ENCODE results near the gene EBI3.
A peak's percentile ranks its signal among the peaks of the same experiment; 100 is the strongest.
"Not testable (repeated sequence)": the region's sequence is repeated elsewhere in the genome, so short reads cannot be mapped to it uniquely, and the experiment has no call there.

The EBI3 gene

DNA sequence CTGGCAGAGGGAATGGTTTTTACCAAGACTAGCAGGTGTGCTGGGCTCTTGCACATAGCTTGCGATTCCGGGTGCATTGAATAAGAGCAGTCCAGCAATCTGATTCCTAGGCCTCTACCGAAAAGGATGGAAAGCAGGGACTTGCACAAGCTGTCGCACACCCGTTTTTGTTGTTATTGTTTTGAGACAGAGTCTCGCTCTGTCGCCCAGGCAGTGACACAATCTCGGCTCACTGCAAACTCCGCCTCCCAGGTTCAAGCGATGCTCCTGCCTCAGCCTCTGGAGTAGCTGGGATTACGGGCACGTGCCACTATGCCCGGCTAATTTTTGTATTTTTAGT is 5.5 kb downstream of the EBI3 start:
- DNase-seq (ENCODE audit: low spot score): no peak

DNA sequence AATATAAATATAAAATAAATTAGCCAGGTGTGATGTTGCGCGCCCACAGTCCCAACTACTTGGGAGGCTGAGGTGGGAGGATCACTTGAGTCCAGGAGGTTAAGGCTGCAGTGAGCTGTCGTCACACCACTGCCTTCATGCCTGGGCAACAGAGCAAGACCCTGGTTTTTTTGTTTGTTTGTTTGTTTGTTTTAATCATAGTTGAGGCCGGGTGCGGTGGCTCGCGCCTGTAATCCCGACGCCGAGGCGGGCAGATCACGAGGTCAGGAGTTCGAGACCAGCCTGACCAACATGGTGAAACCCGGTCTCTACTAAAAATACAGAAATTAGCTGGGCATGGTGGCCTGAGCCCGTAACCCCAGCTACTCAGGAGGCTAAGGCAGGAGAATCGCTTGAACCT is 8.2 kb downstream of the EBI3 start:
- DNase-seq (ENCODE audit: low spot score): not testable (repeated sequence)

DNA sequence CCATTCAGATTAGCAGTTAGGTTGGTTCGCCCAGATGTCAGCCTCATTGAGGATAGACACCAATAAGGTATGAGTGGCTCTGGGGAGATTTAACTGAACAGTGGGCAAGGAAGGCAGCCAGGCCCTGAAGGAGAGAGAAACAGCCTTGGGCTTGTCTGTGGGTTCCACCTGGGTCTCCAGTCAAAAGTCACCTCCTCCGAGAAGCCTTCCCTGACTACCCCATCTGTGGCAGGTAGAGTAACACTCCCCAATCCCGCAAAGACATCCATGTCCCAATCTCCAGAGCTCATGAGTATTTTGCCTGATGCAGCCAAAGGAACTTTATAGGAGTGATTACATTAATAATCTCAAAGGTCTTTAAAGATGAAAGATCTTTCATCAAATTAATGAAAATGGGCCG is 9.5 kb downstream of the EBI3 start:
- no peak for DNase-seq (ENCODE audit: low spot score)

DNA sequence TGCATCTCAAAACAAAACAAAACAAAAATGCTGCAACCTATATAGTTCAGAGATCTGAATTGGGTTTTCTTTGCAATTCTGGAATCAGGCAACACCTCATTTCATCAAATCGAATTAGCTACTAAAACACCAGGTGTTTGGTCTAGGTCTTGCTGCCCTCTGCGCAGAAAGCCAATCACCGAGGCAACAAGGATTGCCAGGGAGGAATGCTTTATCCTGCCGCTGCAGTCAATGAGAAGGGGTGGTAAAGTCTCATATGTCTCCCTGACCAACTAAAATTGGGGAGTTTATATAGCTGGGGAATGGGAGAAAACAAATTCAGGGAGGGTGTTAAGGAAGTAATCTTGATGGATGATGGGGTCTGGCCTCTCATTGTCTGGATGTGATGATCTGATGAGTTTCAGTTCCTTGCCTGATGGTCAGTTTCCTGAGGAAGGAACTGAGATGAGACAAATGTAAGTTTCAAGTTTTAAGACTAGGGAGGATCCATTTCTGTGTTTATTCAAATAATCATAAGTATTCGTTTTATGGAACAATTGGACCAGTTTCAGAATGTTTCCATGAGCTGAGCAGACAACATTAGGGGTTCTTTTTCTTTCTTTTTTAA is 12.6 kb downstream of the EBI3 start:
- DNase-seq (ENCODE audit: low spot score): no peak

DNA sequence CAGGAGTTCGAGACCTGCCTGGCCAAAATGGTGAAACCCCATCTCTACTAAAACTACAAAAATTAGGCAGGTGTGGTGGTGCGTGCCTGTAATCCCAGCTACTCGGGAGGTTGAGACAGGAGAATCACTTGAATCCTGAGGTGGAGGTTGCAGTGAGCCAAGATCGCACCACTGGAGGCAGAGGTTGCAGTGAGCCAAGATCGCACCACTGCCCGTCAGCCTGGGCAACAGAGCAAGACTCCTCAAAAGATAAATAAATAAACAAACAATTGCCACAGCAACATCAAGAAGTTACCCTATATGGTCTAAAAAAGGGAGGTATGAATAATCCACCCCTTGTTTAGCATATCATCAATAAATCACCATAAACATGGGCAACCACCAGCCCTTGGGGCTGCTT is 16.6 kb downstream of the EBI3 start:
- DNase-seq (ENCODE audit: low spot score): not testable (repeated sequence)

DNA sequence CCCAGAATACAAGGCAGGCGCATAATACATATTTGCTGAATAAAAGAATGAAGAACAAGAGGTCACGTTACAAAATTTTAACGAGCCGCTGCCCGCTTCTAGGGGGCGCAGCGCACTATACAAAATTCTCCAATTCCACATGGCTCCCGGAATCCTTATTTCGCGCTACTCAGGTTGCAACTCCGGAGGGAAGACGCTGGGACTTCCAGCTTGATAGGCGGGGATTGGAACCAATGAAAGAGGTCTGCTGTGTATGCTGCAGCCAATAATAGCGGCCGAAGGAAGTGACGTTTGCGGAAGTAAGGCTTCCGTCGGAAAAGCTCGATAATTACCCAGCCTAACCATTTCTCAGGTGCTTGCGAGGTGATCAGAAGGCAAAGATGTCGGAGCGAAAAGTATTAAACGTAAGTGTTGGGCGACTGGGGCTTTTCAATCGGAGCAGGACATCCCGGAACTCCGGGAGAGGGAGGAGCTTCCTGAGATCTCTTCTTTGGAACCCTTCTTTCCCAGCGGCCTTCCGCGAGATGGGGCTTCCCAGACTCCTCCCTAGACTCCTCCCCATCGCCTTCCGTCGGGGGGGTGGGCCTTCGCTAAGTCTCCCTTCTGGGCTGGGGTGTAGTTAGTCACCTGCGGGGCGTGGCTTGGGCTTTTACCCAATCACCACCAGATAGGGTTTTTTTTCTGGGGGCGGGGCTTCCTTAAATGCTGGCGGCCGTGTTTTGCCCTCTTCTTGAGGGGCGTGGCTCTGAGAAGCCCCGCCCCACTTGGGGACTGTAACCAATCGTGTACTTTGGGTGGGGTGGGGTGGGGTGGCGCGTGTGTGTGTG is 17.7 kb downstream of the EBI3 start, which contains the start of gene YJU2:
Gene YJU2, plus strand, starts transcription at position 314 of the 827 bp plus-strand sequence. Its CDS starts 67 bp downstream, at position 381.
- DNase-seq (ENCODE audit: low spot score): peak; percentile 99

DNA sequence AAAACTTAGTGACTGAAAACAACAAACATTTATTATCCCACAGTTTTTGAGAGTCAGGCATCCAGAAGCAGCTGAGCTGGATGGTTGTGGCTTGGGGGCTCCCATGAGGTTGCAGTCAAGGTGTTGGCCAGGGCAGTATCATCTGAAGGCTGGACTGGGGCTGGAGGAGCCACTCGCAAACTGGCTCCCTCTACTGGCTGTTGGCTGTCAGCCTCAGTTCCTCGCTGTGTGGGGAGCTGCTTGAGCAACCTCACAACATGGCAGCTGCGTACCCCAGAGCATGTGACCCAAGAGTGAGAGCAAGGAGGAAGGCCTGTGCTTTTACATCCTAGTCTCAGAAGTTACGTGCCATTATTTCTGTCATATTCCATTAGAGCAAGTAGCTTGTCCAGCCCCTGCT is 27.2 kb downstream of the EBI3 start:
- DNase-seq (ENCODE audit: low spot score): no peak

DNA sequence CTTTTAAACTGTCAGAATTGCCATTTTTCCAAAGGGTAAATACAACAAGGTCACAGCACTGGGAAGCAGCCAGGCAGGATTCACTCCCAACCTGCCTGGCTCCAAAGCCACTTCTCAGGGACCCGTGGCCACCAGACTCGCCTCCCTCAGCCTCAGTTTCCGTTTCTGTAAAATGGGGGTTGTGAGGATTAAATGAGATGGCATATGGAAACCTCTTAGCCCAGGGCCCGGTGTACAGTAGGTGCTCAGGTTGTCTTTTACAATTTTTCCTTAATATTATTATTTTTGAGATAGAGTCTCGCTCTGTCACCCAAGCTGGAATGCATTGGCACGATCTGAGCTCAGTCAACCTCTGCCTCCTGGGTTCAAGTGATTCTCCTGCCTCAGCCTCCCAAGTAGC is 27.7 kb downstream of the EBI3 start:
- no peak for DNase-seq (ENCODE audit: low spot score)

DNA sequence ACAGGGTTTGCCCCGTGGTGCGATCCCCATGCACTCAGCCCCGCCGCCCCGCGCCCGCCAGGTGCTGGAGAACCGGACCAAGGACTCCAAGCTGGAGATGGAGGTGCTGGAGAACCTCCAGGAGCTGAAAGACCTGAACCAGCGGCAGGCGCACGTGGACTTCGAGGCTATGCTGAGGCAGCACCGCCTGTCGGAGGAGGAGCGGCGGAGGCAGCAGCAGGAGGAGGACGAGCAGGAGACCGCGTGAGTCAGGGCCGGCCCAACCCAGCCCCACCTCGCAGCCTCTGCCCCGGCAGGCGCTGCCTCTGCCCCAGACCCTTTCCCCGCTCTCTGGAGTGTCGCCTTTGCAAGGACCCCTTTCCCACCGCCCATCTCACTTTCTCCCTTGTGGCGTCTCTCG is 28.9 kb downstream of the EBI3 start:
- no peak for DNase-seq (ENCODE audit: low spot score)

DNA sequence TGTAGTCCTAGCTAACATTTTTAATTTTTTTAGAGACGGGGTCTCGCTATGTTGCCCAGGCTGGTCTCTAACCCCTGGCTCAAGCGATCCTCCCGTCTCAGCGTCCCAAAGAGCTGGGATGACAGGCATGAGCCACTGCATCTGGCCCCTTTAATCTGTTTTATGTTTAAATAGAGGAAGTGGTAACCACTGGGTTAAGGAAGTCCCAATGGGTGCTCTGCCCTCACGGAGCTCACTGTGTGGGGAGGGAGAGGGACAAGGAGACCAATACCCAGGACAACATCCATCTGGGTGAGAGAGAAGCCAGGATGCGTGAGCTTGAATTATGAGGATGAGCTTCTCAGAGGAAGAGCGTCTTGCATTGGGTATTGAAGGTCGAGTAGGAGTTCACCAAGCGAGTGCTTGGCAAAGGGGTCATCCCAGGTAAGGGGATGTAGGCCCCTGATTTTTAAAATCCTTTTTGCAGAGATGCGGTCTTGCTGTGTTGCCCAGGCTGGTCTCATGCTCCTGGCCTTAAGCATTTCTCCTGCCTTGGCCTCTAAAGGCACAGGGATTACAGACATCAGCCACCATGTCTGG is 31.4 kb downstream of the EBI3 start:
- DNase-seq (ENCODE audit: low spot score): no peak

DNA sequence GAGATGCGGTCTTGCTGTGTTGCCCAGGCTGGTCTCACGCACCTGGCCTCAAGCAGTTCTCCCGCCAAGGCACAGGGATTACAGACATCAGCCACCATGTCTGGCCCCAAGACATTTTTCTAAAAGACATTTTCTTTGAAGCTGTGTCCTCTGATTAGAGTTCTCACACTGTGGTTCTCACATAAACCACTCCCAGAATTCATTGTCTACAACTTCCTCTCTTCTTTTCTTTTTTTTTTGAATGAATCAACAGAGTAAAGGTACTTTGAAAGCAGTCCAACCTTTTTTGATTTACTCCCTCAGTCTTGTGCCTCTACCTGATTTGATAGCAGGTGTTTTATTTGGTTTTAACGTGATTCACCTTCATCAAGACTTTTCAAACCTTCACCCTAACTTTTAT is 35.5 kb downstream of the EBI3 start:
- no peak for DNase-seq (ENCODE audit: low spot score)

DNA sequence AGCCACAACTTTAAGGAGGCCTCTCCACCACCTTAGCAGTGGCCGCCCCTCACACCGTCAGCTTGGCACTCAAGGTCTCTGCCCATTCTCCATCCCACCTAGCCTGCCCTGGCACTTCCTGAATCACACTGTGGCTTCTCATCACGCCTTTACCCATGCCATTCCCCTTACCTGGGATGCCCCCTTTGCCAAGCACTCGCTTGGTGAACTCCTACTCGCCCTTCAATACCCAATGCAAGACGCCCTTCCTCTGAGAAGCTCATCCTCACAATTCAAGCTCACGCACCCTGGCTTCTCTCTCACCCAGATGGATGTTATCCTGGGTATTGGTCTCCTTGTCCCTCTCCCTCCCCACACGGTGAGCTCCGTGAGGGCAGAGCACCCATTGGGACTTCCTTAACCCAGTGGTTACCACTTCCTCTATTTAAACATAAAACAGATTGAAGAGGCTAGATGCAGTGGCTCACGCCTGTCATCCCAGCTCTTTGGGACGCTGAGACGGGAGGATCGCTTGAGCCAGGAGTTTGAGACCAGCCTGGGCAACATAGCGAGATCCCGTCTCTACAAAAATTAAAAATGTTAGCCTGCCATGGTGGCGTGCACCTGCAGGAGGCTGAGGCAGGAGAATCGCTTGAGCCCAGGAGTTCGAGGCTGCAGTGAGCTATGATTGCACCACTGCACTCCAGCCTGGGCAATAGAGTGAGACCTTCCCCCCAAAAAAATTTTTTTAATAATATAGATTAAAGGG is 37.1 kb downstream of the EBI3 start:
- no peak for DNase-seq (ENCODE audit: low spot score)

DNA sequence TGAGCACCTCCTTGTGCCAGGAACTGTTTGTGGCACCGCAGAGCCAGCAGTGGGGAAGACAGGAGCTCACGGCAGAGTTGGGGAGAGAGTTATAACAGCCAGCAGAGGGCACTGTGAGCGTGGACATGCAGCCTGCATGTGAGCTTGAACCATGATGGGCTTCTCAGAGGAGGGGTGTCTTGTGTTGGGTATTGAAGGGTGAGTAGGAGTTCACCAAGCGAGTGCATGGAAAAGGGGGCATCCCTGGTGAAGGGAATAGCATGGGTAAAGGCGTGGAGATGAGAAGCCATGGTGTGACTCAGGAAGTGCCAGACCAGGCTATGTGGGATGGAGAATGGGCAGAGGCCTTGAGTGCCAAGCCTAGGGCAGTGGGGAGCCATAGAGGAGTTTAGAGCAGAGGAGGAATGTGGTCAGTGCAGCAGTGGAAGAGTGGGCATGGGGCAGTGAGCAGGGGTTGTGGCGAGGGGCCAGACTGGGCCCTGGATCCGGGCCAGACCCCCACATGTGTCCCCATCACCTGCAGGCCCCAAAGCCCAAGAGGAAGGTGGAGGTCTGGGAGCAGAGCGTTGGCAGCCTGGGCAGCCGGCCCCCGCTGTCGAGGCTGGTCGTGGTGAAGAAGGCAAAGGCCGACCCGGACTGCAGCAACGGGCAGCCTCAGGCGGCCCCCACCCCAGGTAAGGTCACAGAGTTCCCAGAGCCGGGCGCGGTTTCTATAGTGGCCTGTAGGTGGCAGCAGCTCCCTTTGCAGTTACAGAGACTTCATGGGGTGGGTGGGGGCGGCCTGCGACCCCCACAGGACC is 38.0 kb downstream of the EBI3 start:
- peak; percentile 62 for DNase-seq (ENCODE audit: low spot score)

DNA sequence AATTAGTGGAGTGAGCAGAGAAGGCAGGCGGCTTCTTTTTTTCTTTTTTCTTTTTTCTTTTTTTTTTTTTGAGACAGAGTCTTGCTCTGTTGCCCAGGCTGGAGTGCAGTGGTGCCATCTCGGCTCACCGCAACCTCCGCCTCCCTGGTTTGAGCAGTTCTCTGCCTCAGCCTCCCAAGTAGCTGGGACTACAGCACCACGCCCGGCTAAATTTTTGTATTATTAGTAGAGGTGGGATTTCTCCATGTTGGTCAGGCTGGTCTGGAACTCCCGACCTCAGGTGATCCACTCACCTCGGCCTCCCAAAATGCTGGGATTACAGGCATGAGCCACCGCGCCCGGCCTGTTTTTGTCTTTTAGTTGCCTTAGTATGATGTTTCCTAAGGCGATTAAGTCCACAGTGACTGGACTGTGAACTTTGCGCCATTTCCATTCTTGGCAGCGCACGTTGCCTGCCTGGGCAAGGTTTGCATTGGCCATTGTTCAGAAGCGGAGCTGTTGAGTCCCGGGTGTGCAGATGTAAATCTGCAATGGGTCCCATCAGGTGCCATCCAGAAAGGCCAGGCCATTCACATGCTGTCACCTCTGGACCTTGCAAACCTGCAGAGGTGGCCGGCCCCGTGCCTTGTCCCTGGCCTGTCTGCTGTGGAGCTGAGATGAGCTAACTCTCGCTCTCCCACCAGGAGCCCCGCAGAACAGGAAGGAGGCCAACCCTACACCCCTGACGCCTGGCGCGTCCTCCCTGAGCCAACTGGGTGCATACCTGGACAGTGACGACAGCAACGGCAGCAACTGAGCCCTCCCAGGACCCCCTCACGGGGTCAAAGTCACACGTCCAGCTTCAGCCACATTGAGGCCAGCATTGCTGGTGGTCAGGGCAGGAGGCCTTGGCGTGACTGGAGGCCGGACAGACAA is 38.8 kb downstream of the EBI3 start:
- no peak for DNase-seq (ENCODE audit: low spot score)

DNA sequence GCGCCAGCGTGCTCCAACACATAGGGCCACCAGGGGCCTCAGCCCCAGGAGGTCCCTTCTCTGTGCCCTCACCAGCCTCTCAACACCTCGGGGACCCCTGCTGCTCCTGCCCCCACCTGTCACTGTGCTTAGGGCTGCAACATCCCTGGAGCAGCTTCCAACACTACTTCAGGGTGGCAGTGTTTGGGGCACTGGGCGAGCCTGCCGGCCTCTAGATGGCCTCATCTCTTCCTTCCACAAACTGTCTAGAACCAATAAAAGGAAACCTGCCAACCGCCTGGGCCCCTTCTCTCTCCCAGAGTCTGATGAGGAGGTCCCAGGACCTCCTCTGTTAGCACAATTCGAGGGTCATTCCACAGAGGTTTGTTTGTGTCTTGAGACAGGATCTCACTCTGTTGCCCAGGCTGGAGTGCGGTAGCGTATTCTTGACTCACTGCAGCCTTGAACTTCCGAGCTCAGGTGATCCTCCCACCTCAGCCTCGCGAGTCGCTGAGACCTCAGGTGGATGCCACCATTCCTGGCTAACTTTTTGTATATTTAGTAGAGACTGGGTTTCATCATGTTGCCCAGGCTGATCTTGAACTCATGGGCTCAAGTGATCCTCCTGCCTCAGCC is 39.6 kb downstream of the EBI3 start:
- DNase-seq (ENCODE audit: low spot score): no peak

DNA sequence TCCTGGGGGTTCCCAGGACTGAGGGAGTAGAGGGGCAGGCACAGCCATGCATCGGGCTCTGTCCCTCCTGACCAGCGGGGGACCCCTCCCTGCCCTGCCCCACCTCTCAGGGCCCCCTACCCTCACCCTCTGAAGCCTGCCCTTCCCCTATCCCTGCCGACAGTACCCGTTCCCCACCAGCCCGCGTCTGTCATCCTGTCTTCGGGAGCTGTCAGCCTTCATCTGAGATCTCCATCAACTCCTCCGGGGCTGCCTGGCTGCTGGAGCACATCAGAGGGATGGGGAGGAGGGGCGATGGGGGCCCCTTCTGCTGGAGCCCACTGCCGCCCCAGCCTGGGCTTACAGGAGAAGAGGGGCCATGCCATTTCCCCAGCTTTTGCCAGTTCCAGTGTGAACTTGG is 43.6 kb downstream of the EBI3 start:
- DNase-seq (ENCODE audit: low spot score): no peak

DNA sequence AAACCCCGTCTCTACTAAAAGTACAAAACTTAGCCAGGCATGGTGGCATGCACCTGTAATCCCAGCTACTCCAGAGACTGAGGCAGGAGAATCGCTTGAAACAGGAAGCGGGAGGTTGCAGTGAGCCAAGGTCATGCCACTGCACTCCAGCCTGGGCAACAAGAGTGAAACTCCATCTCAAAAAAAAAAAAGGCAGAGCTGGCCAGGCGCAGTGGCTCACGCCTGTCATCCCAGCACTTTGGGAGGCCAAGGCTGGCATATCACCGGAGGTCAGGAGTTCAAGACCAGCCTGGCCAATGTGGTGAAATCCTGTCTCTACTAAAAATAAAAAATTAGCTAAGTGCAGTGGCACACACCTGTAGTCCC is 45.0 kb downstream of the EBI3 start:
- DNase-seq (ENCODE audit: low spot score): not testable (repeated sequence)

DNA sequence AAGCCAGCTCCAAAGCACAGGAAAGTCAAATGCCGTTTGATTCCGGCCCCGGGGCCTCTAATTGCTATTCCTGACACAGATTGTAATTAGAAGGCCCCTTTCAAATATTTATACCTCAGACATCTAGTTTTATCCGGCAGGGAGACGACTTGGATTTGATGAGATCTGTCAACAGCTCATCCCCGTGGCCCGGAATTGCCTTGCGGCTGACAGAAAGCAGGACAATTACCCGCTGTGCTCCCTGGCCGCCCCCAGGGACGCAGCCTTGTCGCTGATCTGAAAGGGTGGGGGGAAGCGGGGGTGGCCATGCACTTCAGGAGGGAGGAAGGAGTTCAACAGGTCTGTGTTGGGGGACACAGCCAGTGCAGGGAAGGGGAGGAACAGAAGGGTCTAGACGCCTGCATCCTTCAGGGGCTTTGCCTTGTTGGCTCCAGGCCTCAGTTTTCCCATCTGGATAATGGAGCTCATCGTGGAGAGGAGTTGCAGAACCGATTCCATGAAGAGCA is 47.9 kb downstream of the EBI3 start:
- DNase-seq (ENCODE audit: low spot score): no peak

DNA sequence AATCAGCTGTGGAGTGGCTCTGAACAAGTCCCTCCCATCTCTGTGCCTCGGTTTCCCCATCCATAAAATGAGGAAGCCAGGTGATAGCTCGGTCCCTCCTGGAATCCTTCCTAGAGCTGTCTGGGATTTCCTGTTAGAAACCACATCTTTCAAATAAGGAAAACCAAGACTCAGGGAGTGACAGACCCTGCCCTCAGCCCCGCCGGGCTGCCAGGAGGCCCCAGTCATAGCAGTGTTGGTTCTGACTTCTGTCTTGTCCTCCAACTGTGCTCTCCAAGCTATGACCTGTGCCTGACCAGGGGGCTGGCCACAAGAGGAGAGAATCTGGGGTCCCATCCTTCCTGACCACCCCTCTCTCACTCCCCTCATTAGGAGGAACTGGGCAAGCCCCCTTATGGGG is 48.7 kb downstream of the EBI3 start:
- DNase-seq (ENCODE audit: low spot score): no peak

All from hepatic stellate cell (primary cell).